Measurements from ENCODE around the gene PPDPF. TPM values are rescaled to one million over a fixed set of nuclear protein-coding genes. Genes with fewer than 3 reads are reported as not detected.

Gene PPDPF
- total RNA-seq: 80.8 TPM

GRCh38 chr20:63520504-63520933 lies at the start of gene PPDPF:
PPDPF (plus strand) TSS chr20:63520765; CDS start chr20:63521309, 544 bp downstream.

GRCh38 chr20:63471981-63472831 lies 48.4 kb upstream of the PPDPF start, which contains the start of gene KCNQ2:
KCNQ2 (minus strand) TSS chr20:63472655; CDS start chr20:63472463, 192 bp downstream.

GRCh38 chr20:63498960-63499337 lies 21.6 kb upstream of the PPDPF start, which contains the start of gene EEF1A2:
EEF1A2 (minus strand) TSS chr20:63499083; CDS start chr20:63497763, 1,320 bp downstream.

GRCh38 chr20:63536997-63537524 lies 16.5 kb downstream of the PPDPF start, which contains the start of gene PTK6:
PTK6 (minus strand) TSS chr20:63537376; CDS start chr20:63537314, 62 bp downstream.

GRCh38 chr20:63547725-63548480 lies 27.3 kb downstream of the PPDPF start, which contains the start of gene SRMS:
SRMS (minus strand) TSS chr20:63547749; CDS start chr20:63547463, 286 bp downstream.

GRCh38 chr20:63553933-63554290 lies 33.3 kb downstream of the PPDPF start, which contains the start of gene FNDC11:
FNDC11 (plus strand) TSS chr20:63554159; CDS start chr20:63555664, 1,505 bp downstream.

Other genes starting within 250 kb of the PPDPF start
- gene ARFGAP1, start 248.0 kb upstream of the PPDPF start, total RNA-seq: 58.2 TPM
- 5.0 TPM for gene COL20A1, start 227.6 kb upstream of the PPDPF start, total RNA-seq
- 21.0 TPM for gene CHRNA4, start 159.4 kb upstream of the PPDPF start, total RNA-seq
- 250 TPM for gene KCNQ2, start 48.1 kb upstream of the PPDPF start, total RNA-seq
- gene EEF1A2, start 21.7 kb upstream of the PPDPF start, total RNA-seq: 281 TPM
- gene PTK6, start 16.6 kb downstream of the PPDPF start, total RNA-seq: not detected
- not detected for gene SRMS, start 27.0 kb downstream of the PPDPF start, total RNA-seq
- 4.1 TPM for gene FNDC11, start 33.4 kb downstream of the PPDPF start, total RNA-seq
- gene HELZ2, start 53.5 kb downstream of the PPDPF start, total RNA-seq: 7.8 TPM
- gene GMEB2, start 106.3 kb downstream of the PPDPF start, total RNA-seq: 9.7 TPM
- gene STMN3, start 132.7 kb downstream of the PPDPF start, total RNA-seq: 107 TPM
- gene RTEL1, start 137.5 kb downstream of the PPDPF start, total RNA-seq: 19.1 TPM
- 1.3 TPM for gene TNFRSF6B, start 175.9 kb downstream of the PPDPF start, total RNA-seq
- 27.9 TPM for gene ARFRP1, start 187.2 kb downstream of the PPDPF start, total RNA-seq
- 15.7 TPM for gene ZGPAT, start 187.3 kb downstream of the PPDPF start, total RNA-seq
- 13.5 TPM for gene LIME1, start 215.9 kb downstream of the PPDPF start, total RNA-seq
- gene SLC2A4RG, start 219.0 kb downstream of the PPDPF start, total RNA-seq: 3.4 TPM

Data from parietal lobe (tissue), 1 donor.